ENCODE data around the gene PHTF1. TPM values are rescaled to one million over a fixed set of nuclear protein-coding genes. Genes with fewer than 3 reads are reported as not detected.

Gene PHTF1
- 21.2 and 29.9 TPM in 2 replicates for polyA plus RNA-seq (2014; cell fraction: cytosol; rRNA removed)
- polyA plus RNA-seq (2014; cell fraction: nucleus; rRNA removed): 30.1 and 55.6 TPM in 2 replicates

DNA sequence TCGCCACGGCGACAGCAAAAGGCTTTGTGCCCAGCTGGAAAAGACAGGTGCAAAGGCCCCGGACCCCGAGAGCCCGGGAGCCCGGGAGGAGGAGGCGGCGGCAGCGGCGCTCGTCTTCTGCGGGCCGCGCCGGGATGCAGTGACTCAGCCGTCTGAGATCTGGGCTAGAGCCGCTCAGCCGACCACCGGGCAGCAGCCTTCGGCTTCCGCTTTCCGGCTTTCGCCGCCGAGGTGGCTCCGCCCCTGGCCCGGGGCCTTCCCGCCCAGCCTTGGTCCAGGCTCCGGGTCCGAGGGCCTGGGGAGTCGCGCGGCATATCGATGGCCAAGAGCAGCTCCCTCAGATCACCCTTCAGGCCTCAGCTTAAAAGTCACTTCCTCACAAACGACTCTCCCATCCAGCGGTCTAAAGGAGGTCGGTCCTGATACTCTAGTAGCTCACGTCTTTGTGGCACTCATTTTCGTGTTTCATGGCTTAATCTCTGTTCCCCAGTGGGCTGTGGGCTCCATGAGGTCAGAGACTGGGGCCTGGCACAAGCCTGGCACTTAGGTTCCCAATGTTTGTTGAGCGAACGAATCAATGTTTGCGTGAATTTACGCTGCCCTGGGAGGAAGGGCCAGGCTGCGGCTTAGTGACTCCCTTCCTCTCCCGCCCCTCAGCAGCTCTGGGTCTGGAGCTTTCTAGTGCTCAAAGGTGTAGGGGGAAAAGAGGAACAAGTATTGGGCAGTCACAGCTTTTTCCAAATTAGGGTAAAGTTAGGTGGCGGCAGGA is at the start of gene PHTF1:
PHTF1 (minus strand) TSS at position 154 of the 769 bp plus-strand sequence. CDS start 783 bp downstream, outside the sequence.
- peak; percentile 79 for DNase-seq (ENCODE audit: low spot score)

DNA sequence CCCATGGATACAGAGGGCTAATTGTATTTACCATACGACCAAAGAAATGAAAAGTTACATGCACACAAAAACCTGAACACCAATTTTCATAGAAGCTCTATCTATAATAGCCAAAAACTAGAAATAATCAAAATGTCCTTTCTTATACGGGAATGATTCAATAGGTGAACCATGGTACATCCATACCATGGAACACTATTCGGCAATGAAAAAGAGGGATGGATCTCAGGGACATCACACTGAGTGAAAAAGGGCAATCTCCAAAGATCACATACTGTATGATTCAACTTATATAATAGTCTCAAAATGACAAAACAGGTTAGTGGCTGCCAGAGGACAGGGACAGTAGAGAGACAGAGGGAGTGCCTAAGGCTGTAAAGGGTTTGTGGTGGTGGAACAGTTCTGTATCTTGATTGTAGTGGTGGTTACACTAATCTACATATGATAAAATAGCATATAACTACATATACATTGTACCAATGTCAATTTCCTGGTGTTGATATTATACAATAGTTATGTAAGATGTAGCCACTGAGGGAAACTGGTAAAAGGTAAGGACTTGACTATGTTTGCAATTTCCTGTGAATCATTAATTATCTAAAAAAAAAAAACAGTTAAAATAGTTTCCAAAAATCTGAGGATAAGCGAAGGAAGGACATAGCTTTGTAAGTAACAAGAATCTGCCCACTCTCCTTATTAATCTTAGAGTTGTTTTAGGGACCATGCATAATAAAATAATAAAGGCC is 49.3 kb upstream of the PHTF1 start:
- DNase-seq (ENCODE audit: low spot score): no peak

DNA sequence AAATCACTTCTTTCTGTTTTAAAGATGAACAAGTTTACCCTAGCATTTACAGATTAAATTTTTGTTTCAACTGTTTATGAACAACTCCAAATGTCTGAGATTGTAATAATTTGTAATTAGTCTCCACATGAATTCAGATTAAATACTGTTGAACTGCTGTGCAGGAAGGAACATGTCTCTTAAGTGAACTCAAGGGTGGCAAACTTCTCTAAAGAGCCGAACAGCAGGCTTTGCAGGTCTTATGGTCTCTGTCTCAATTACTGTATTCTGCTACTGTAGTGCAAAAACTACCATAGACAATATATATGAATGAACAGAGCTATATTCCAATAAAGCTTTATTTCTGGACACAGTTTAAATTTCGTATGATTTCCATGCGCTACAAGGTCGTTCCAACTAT is 46.4 kb upstream of the PHTF1 start:
- DNase-seq (ENCODE audit: low spot score): no peak

DNA sequence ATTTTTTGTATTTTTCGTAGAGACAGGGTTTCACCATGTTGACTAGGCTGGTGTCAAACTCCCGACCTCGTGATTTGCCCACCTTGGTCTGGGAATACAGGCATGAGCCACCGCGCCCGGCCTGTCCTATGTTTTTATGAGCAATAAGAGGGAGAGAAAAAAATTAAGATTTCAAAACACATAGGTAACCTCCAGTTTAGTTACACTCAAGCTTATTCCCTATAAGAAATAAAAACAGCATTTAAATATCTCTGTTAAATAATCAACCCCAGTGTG is 45.9 kb upstream of the PHTF1 start:
- no peak for DNase-seq (ENCODE audit: low spot score)

DNA sequence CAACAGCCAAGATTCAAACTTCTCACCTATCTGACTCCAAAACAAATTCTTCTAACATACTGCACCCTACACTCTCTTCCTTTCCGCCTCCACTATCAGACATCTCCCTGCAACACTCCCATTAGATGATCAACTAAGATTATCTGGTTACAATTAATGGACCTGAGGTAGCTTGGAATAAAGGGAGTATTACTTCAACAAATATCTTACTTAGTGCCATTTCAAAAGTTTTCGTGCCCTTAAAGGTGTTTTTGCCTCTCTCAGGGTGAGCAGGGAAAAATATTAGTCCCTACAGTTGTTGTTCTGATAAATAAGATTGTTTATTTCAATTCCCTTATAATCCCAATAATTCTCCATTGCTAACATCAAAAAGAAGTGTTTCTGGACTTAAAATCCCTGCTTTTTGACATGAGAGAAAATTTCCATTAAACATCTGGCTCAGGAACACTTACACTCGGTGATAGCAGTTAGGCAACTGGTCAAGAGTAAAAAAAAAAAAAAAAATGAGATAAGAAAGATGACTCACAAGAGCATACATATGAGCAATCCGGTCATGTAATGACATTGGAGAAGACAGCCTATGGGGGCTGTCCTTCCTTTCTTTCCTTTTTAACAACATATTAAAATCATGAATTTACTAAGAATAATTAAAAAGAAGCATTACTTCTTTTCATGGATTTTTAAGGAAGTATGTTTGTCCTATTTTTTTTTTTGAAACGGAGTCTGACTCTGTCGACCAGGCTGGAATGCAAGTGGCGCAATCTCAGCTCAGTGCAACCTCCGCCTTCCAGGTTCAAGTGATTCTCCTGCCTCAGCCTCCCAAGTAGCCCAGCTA is 45.4 kb upstream of the PHTF1 start:
- DNase-seq (ENCODE audit: low spot score): no peak

DNA sequence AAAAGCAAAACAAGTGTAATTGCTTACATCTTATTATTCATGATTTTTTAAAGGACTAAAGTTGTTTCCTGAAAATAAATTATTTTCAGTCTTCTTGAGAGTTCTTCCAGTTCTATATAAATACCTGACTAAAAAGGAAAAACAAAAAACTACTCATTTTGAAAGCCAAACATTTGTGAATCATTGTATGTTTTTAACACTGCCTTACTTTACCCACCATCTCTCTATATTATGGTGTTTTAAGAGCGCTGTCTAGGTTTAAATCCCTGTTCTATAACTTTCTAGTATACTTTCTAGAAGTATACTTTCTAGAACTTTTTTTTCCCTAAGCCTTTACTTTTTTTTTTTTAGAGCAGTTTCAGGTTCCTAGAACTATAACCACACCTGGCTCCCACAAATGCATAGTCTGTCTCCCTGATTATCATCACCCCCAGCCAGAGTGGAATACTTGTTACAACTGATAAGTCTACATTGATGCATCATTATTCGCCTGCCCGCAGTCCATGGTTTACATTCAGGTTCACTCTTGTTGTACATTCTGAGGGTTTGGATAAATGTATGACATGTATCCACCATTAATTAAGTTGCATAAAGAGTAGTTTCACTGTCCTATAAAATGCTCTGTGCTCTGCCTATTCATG is 43.2 kb upstream of the PHTF1 start:
- DNase-seq (ENCODE audit: low spot score): no peak

DNA sequence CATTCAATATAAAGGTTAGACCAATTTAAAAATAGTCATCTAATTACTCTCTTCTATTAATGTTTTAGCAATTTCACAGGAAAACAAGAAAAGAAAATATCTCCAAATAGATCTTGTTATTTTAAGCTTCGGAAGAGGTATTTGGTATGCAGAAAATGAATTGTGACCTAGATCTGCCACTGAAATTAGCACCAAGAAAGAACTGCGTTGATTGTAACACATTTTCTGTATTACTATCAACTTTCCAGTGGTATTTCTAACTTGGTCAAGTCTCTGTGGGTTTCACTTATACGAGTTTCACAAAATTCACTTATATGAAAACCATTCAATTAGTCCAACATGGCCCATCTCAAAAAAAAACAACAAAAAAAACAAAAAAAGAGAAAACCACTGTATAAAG is 41.2 kb upstream of the PHTF1 start:
- DNase-seq (ENCODE audit: low spot score): no peak

DNA sequence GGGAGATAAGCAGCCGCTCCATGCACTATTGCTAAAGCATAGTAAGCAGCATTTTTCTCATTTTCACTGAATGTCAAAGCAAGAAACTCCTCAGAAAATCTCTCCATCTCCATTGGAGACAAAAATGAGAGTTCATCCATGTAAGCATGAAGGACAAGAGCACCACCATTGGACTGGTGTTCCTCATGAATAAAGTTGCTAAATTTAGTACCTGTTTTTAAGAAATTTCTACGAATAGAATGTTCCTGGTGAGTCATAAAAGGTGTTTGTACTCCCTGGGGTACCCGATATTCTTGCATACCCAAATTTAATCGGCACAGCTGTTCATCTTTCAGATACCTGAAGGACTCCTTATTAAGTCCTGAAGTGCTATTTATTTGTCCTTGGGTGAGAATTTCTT is 38.2 kb upstream of the PHTF1 start:
- DNase-seq (ENCODE audit: low spot score): no peak

DNA sequence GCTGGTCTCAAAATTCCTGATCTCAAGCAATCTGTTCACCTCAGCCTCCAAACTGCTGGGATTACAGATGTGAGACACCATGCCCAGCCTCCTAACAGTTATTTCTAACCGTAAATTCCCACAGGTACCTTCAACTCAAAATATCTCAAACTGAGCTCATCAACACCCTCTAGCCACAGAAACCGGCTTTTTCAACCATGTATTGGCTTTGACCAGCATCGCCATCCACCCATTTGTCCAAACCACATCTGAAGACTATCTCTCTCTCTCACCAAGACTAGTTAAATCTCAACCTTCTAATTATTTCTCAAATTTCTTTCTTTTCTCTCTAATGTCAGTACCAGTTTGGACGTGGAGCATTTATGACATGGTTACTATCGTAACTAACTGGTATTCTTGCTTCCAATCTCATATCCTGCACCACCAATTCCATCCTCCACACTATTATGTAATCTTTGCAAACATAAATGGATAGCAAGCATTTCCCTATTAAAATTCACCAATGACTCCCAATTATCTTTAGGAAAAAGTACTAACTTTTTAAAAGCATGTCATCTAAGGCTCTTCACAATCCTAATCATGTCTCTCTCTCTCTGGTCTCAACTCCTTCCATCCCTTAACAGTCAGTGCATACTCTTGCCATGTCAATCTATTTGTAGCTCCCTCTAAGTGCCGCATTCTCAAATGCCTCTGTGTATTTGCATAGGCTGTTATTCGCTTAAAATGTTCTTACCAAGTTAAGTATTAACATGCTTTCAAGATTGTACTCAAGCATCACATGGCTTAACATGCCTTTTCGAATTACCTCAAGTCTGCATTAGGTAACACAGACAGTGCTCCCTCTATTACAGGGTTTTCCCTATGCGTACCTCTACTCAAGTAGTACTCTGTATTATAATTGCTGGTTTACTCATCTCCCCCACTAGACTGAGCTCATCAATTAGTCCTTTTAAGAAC is 34.9 kb upstream of the PHTF1 start:
- no peak for DNase-seq (ENCODE audit: low spot score)

DNA sequence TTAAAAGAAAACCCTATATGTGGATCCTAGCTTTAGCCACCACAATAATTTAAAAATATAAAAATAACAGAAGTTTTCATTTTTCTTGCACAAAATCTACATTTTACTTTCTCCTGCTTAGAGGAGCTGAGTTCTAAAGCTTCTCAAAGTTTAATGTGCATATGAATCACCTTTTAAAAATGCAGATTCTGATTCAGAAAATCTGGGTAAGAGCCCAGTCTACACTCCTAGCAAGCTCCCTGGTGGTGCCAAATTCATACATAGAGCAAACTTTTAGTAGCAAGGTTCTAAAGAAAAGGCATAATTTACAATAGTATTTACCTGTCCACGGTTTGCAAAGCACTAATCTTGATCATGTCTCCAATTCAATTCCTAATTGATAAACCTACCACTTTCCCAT is 33.7 kb upstream of the PHTF1 start:
- no peak for DNase-seq (ENCODE audit: low spot score)

DNA sequence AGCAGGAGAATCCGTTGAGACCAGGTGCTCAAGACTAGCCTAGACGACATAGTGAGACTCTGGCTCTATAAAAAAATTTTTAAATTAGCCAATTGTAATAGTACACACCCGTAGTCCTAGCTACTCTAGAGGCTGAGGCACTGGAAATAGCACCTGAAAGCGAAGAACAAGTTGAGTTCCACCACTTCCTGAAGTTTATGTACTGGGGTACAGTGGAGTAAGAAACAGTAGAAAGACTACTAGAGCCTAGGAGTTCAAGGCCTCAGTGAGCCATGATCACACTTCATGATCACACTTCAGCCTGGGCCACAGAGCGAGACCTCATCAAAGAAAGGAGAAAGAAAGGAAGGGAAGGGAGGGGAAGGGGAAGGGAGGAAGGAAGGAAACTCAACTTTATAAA is 33.2 kb upstream of the PHTF1 start:
- DNase-seq (ENCODE audit: low spot score): no peak

DNA sequence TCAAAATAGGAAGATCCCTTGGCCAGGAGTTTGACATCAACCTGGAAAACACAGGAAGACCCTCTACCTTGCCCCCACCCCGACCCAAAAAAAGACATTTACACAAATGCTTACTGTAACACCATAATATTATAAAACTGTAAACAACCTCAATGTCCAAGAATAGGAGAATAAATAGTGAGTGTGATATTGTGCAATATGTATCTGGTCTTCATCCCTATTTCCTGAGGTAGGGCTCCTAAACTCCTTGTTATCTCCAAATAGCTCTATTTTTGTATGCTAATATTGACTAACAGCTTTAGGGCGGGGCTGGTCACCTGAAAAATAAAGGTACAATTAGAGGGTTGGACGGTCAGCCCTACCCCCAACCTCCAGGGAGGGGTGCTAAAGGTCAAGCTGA is 29.5 kb upstream of the PHTF1 start:
- DNase-seq (ENCODE audit: low spot score): no peak

DNA sequence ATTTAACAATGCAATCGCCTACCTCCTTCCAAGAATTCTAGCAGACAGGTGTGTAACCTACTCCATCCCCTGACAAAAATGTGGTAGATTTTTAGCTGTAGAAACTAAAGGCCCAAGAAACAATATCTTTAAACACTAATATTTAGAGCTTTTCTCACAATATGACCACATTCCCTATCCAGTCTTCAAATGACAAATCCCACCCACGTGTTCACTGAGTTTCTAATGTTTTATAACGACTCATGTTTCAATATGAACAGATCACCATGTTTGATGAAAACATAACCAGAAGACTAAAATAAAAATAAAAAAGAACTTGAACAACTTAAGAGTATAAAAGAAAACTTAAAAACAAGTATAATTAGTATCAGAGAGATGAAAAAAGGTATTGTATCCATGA is 28.4 kb upstream of the PHTF1 start:
- DNase-seq (ENCODE audit: low spot score): no peak

DNA sequence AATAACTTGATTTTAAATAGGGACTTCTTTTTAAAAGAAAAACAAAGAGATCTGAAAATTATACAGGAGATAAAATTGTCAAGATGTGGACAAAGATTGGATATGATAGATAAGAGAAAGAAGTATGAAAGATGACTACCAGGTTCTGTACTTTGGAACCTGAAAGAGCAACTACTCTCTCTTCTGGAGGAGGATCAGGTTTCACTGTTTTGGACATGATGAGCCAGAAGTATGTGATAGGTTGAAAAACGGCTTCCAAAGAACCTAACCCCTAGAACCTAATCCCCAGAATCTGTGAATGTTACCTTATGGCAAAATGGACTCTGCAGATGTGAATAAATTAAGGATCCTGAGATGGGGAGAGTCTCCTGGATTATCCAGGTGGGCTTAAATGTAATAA is 26.8 kb upstream of the PHTF1 start:
- DNase-seq (ENCODE audit: low spot score): no peak

DNA sequence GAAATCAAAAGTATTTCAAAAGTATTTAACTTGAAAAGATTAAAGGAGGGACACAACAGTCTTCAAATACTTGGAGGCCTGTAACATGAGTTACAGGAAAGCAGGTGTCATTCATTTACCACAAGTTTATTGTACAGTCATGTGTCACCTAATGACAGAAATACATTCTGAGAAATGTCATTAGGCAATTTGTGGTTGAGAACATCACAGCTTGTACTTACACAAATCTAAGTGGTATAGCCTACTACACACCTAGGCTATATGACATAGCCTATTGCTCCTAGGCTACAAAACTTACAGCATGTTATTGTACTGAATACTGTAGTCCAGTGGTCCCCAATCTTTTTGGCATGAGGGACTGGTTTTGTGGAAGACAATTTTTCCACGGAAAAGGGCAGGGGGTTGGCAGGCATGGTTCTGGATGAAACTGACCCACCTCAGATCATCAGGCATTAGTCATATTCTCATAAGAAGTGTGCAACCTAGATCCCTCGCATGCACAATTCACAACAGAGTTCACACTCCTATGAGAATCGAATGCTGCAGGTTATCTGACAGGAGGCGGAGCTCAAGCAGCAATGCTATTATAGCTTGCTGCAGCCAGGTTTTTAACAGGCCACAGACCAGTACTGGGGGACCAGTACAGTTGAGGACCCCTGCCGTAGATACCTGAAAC is 25.0 kb upstream of the PHTF1 start:
- DNase-seq (ENCODE audit: low spot score): no peak

DNA sequence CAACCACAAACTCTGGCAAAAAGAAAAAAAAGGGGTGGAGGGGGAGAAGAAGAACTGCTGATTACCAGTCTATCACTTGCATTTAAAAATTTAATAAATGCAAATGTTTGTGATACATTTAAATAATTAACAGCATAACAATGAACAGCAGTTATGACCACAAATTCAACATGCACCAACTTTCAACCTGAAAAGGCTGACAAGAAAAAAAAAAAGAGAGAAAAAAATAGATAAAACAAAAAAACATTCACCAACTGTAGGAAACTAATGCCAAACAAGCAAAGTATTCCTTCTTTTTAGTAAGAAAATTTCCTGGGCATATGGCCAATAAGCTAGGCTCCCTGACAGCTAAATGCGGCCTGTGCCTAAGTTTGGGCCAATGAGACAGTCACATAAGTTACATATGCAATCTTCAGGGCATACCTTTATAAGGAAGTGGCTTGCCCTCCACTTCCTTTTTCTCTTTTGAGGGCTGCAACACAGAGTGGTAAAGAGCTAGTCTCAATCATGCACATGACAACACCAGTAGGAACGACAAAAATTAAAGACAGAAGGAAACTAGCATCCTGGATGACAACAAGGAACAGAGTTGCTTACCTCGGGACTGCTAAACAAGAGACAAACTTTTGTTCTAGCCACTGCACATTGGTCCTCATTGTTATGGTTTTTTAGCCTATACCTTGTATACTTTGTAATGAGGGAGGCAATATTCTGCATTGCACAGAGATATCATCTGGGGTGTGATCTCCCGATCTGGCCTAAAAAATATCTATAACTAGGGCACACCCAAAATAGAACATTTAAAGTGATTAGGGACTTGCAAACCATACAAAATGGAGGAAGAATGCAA is 24.2 kb upstream of the PHTF1 start:
- DNase-seq (ENCODE audit: low spot score): no peak

DNA sequence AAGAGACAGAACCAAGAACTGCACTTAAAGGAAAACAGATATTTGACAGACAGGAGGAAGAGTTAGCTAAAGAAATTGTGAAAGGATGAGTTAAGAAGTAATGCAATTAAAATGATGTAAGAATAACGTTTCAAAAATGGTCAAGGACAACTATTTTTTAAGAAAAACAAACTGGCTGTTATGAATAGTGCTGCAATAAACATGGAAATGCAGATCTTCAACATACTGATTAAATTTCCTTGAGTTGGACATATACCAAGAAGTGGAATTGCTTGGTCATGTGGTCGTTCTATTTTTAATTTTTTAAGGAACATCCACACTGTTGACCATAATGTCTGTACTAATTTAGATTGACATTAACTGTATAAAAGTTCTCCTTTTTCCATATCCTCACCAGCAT is 23.1 kb upstream of the PHTF1 start:
- no peak for DNase-seq (ENCODE audit: low spot score)

DNA sequence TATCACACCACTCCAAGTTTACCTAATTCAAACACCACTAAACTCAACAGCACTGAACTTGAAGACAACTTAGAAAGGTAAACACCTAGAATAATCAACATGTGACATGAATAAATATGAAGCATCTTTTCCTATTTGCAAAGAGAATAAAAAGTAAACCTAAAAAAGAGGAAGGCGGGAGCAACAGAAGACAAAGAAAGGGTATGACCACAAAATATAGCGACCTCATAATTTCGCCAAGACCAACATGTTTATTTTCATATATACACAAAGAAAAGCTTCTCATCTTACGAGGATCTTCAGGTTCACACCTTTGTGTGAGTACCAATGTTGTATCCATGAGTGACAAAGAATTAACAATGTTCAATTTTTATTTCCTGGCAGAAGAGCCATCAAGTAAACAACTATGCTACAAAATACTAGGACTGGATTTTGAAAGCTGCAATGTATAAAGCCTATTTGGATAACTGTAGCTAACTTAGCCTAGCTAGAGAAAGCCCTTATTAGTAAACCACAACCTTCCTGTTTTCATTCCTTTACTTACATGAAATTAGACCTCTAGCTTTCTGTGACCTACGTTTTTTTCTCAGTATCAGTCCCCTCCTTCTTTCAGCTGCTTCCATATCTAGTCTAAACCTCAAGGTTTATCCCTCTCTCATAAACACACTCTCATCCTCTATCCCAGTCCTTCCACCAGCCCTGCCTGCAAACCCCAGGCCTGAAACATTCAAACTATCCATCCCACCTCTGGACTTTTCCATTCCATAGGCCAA is 21.3 kb upstream of the PHTF1 start:
- no peak for DNase-seq (ENCODE audit: low spot score)
